Activated naive CD8-positive, alpha-beta T cell treated with anti-CD3 and anti-CD28 coated beads, Interleukin-2, amount 10 ng/mL, durations not matched to agents 7 days and 5 days (primary cell): ENCODE results near the gene CPZ. TPM values are rescaled to one million over a fixed set of nuclear protein-coding genes. Genes with fewer than 3 reads are reported as not detected.

ENCODE experiments used
- ATAC-seq: fragments of 150-1000 bp; cut with Tn5 transposase; one replicate; pipeline ENCODE4 v1.10.0; 2021; ENCODE audit warnings: low read depth, moderate library complexity
- POLR2A ChIA-PET: fragments of 350-600 bp; sonication (Branson Sonifier 250); formaldehyde crosslinking; loops from one replicate; lab custom pipeline; 2021; ENCODE audit warnings: antibody characterized with exemption; lab: Charles Lee
- DNase-seq: peaks from one replicate; pipeline ENCODE4 v3.0.0; 2021
- H3K27ac Mint-ChIP-seq: one replicate; pipeline ENCODE4 v1.8.0; 2022; ENCODE audit warnings: mild to moderate bottlenecking, mixed read lengths
- H3K27me3 Mint-ChIP-seq: one replicate; pipeline ENCODE4 v1.8.0; 2022; ENCODE audit warnings: mild to moderate bottlenecking, moderate library complexity, mixed read lengths
- H3K36me3 Mint-ChIP-seq: one replicate; pipeline ENCODE4 v1.8.0; 2021; ENCODE audit warnings: mild to moderate bottlenecking, mixed read lengths
- H3K4me1 Mint-ChIP-seq: one replicate; pipeline ENCODE4 v1.8.0; 2021; ENCODE audit warnings: mixed read lengths
- H3K4me3 Mint-ChIP-seq: one replicate; pipeline ENCODE4 v1.8.0; 2022; ENCODE audit warnings: mild to moderate bottlenecking, moderate library complexity, mixed read lengths
- H3K9me3 Mint-ChIP-seq: one replicate; pipeline ENCODE4 v1.8.0; 2021; ENCODE audit warnings: mixed read lengths
- total RNA-seq, 2 experiments: library from RNA; stranded (reverse); gene quantifications; one replicate each; pipeline ENCODE4 v1.2.3, GENCODE V29; 2021

CPZ gene
- total RNA-seq, 2 experiments from 2014 or later, result not detected

DNA sequence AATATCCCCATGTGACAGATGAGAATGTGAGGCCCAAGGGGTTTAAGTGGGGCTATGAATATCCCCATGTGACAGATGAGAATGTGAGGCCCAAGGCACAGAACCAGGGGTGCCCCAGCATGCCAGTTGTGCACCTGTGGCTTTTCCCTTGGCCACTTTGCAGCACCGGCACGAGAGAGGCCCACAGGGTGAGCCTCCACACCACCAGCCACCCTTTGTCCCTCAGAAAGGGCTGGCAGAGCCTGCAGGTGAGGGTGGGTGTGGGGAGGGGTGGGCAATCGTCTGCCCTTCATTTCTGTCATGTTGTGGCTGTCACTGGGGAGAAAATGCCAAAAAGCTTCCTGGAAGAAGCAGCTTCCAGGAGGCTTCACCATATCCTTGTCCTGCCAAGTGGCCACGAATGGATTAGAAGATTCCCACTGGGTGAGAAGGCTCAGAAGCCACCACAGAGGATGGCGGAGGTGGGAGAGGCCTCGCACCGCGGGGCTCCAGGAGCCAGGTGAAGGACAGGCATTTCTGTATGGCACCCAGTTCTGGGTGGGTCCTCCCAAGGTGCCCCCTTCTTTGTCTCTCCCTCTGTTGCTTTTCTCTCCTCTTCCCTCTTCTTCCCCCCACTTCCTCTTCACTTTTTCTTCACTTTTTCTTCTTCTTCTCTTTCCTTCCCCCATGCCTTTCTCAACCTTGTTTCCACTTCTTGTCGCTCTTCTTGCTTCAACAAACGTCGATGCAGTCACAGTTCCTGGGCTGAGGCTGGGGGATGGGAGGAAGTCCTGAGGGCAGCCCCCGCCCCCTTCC is 12.8 kb upstream of the CPZ start:
- DNase-seq (no peak), ATAC-seq (no peak)
- H3K9me3 Mint-ChIP-seq, result no peaks in the 10 kb centered on the region
- POLR2A ChIA-PET, result no interaction called here
- H3K27me3 Mint-ChIP-seq, result peaks cover 2% of the 10 kb centered on the region
- no peaks in the 10 kb centered on the region for H3K36me3 Mint-ChIP-seq
- H3K4me3 Mint-ChIP-seq, result no peak overlapping the region
- H3K4me1 Mint-ChIP-seq, result no peaks in the 10 kb centered on the region
- H3K27ac Mint-ChIP-seq, result no peak overlapping the region

DNA sequence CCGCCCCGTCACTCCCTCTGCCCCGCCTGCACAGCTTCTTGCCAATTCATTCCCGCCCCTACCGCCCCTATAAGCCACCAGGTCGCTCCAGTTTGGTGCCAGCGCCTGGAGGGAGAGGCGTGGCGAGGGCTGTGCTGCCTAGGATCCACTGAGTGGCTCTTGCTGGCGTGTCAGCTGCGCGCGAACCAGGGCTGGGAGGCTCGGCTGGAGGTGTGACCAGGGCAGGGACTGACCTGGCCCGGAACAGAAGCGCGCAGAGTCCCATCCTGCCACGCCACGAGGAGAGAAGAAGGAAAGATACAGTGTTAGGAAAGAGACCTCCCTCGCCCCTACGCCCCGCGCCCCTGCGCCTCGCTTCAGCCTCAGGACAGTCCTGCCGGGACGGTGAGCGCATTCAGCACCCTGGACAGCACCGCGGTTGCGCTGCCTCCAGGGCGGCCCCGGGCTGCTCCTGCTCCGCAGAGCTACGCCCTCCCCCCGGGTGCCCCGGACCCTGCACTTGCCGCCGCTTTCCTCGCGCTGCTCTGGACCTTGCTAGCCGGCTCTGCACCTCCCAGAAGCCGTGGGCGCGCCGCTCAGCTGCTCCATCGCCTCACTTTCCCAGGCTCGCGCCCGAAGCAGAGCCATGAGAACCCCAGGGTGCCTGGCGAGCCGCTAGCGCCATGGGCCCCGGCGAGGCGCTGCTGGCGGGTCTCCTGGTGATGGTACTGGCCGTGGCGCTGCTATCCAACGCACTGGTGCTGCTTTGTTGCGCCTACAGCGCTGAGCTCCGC is 12.1 kb upstream of the CPZ start, which contains the start of gene GPR78:
Gene GPR78 (plus strand): TSS at position 72 of the 773 bp plus-strand sequence. CDS start 591 bp downstream, at position 663.
- DNase-seq (peak; percentile 80), ATAC-seq (peak; percentile 86)
- POLR2A ChIA-PET, result no interaction called here
- Mint-ChIP-seq H3K4me3 (no peak within 1 kb of the TSS), H3K4me1 (no peaks in the 10 kb centered on the region), H3K27ac (no peak within 1 kb of the TSS), H3K9me3 (no peaks in the 10 kb centered on the region), H3K36me3 (no peaks in the 10 kb centered on the region), H3K27me3 (peaks cover 2% of the 10 kb centered on the region)

DNA sequence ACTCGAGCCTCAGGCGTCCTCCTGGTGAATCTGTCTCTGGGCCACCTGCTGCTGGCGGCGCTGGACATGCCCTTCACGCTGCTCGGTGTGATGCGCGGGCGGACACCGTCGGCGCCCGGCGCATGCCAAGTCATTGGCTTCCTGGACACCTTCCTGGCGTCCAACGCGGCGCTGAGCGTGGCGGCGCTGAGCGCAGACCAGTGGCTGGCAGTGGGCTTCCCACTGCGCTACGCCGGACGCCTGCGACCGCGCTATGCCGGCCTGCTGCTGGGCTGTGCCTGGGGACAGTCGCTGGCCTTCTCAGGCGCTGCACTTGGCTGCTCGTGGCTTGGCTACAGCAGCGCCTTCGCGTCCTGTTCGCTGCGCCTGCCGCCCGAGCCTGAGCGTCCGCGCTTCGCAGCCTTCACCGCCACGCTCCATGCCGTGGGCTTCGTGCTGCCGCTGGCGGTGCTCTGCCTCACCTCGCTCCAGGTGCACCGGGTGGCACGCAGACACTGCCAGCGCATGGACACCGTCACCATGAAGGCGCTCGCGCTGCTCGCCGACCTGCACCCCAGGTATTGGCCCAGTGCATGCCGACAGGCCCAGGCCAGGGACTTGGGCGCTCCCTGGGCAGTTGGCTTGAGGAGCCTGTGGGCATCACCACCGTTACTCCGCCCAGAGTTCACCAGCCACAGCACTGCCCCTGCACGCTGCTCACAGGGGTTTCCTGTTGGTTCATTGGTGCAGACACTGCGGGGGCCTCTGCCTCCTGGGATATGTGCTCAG is 11.3 kb upstream of the CPZ start:
- ATAC-seq, result no peak
- Mint-ChIP-seq H3K9me3 (no peaks in the 10 kb centered on the region), H3K27ac (no peak overlapping the region), H3K36me3 (no peaks in the 10 kb centered on the region), H3K4me3 (no peak overlapping the region), H3K4me1 (no peaks in the 10 kb centered on the region), H3K27me3 (peaks cover 2% of the 10 kb centered on the region)
- POLR2A ChIA-PET, result no interaction called here
- DNase-seq, result peak; percentile 13

DNA sequence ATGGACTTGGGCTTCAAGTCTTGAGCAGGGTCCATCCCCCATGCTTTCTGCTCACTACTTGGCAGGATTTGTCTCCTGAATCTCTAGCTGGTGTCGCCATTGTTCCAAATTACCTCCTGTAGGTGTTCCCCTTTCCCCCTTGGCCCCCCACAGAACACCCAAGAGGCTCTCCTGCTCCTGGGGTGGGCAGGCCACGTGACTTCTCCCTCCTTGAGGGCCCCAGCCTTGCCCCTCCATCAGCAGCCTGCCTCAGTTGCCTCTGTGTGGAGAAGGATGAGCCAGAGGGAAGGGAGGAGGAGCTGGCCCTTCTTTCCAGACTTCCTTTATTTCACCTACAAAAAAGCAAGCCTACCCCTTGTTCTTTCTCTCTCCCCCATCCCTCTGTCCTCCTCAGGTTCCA is 10.5 kb upstream of the CPZ start:
- no peak overlapping the region for H3K27ac Mint-ChIP-seq
- no peak for ATAC-seq
- no peak for DNase-seq
- peaks cover 2% of the 10 kb centered on the region for H3K27me3 Mint-ChIP-seq
- no peak overlapping the region for H3K4me3 Mint-ChIP-seq
- POLR2A ChIA-PET, result no interaction called here
- H3K36me3 Mint-ChIP-seq, result no peaks in the 10 kb centered on the region
- no peaks in the 10 kb centered on the region for H3K4me1 Mint-ChIP-seq
- H3K9me3 Mint-ChIP-seq, result no peaks in the 10 kb centered on the region

DNA sequence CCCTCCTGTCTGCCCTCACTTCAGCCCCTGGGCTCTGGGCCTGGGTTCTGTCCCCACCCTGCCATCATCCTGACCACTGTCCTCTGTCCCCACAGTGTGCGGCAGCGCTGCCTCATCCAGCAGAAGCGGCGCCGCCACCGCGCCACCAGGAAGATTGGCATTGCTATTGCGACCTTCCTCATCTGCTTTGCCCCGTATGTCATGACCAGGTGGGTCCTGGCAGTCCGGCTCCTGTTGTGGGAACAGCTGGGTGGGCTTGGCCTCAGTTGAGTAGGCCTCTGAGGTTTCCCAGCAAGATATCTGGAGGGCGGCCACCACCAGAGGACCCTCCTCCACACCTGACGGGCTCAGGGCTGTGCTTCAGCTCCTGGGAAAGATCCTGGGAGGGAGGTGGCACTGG is 10.1 kb upstream of the CPZ start:
- H3K4me3 Mint-ChIP-seq, result no peak overlapping the region

DNA sequence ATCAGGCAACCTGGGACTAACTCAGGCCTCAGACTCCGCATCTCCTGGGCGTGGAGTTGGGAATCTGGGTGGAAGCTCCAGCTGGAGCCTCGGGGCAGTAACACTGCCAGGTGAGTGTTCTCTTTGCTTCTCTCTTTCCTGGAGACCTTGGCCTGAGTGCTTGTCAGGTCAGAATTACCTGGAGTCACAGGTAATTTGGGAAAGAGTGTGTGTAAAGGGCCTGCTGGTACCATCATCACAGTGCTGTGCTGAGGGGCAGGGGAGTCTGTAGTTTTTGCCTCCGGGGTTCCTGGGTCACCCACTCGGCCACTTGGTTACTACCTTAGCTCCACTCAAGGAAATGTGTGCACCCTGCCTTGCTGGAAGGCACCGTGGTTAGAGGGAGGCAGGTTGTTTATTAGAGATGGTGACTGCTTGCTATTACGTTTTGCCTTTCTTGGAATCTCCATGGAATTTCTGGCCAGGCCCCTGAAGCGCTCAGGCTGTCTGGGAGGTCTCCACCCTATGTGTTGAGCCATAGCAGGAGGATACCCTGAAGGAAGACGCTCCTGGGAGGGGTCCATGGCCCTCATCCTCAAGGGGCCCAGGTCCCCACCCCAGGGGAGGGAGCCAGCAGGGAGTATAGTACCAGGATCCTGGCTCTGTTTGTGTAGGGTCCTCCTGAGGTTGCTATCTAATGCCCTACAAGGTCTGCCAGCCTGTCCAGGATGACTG is 9.5 kb upstream of the CPZ start:
- no peak for ATAC-seq
- Mint-ChIP-seq H3K36me3 (no peaks in the 10 kb centered on the region), H3K27me3 (peaks cover 2% of the 10 kb centered on the region), H3K9me3 (no peaks in the 10 kb centered on the region), H3K27ac (no peak overlapping the region), H3K4me1 (no peaks in the 10 kb centered on the region), H3K4me3 (no peak overlapping the region)
- no peak for DNase-seq
- POLR2A ChIA-PET, result no interaction called here

More for the DNA sequence above, 10.1 kb upstream of the CPZ start:
- Mint-ChIP-seq H3K9me3 (no peaks in the 10 kb centered on the region), H3K27ac (no peak overlapping the region), H3K4me1 (no peaks in the 10 kb centered on the region), H3K36me3 (no peaks in the 10 kb centered on the region), H3K27me3 (peaks cover 2% of the 10 kb centered on the region)
- POLR2A ChIA-PET, result no interaction called here
- DNase-seq, result no peak
- no peak for ATAC-seq

DNA sequence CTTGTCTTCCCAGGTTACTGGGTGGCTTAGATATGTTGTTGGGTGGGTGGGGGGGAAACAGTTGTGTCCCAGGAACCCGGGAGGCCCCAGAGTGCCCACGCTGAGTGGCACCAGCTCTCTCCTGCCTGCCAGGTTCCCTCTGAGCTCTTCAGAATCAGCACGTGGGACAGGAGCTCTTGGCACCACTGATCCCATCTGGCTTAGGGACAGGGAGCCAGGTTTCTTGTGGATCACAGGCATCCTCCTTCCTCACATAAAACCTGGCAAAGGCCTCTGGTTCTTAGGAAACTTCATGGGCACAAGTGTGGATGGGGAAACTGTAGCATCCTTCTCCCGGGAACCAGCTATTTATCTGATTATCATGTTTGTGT is 8.9 kb upstream of the CPZ start:
- ATAC-seq (no peak), DNase-seq (no peak)
- Mint-ChIP-seq H3K36me3 (no peaks in the 10 kb centered on the region), H3K27me3 (peaks cover 2% of the 10 kb centered on the region), H3K27ac (no peak overlapping the region), H3K4me1 (no peaks in the 10 kb centered on the region), H3K9me3 (no peaks in the 10 kb centered on the region), H3K4me3 (no peak overlapping the region)
- POLR2A ChIA-PET, result no interaction called here

DNA sequence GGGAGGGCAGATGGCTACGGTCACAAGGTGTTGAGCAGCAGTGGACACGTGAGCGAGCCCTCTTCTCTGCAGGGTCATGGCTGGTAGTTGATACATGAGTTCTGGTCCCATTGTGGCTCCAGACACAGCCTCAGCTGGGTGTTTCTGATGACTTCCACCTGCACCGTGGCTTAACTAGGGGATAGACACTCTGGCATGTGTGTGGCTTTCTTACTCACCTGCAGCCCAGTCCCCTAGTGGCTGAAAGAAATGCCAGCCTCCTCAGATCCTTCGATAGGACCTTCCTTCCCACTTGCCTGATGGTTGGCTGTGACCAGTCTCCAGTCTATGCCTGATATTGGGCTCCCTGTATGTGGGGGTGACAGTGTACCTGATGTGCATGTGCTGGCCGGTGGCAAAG is 7.4 kb upstream of the CPZ start:
- H3K27me3 Mint-ChIP-seq, result no peaks in the 10 kb centered on the region
- DNase-seq, result no peak
- POLR2A ChIA-PET, result no interaction called here

DNA sequence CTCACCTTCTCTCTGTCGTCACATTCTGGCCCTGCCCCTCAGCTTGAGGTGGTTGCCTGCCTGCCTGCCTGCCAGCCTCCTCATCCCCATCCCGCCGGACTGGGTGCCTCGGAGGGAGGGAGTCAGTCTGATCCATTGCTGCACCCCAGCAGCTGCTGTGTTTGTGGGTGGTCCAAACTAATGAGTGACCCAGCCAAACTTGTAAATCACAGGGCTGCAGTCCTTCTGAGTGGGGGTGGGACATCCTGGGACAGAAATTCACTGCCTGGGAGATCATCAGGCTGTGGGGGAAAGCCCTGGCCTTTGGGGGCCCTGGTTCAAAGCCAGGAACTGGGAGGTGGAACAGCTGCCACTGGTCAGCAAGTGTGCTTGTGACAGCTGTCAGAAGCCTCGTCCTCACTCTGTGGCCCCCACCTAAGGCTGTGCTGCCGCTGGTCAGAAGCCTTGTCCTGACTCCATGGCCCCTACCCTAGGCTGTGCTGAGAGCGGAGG is 6.8 kb upstream of the CPZ start:
- POLR2A ChIA-PET, result no interaction called here
- no peaks in the 10 kb centered on the region for H3K36me3 Mint-ChIP-seq
- peaks cover 3% of the 10 kb centered on the region for H3K27me3 Mint-ChIP-seq
- DNase-seq (no peak), ATAC-seq (no peak)
- no peaks in the 10 kb centered on the region for H3K9me3 Mint-ChIP-seq
- H3K27ac Mint-ChIP-seq, result no peak overlapping the region
- no peak overlapping the region for H3K4me3 Mint-ChIP-seq
- no peaks in the 10 kb centered on the region for H3K4me1 Mint-ChIP-seq

More for the DNA sequence above, 7.4 kb upstream of the CPZ start:
- no peak for ATAC-seq
- H3K9me3 Mint-ChIP-seq, result no peaks in the 10 kb centered on the region
- no peaks in the 10 kb centered on the region for H3K4me1 Mint-ChIP-seq
- no peak overlapping the region for H3K27ac Mint-ChIP-seq
- H3K4me3 Mint-ChIP-seq, result no peak overlapping the region
- H3K36me3 Mint-ChIP-seq, result no peaks in the 10 kb centered on the region

DNA sequence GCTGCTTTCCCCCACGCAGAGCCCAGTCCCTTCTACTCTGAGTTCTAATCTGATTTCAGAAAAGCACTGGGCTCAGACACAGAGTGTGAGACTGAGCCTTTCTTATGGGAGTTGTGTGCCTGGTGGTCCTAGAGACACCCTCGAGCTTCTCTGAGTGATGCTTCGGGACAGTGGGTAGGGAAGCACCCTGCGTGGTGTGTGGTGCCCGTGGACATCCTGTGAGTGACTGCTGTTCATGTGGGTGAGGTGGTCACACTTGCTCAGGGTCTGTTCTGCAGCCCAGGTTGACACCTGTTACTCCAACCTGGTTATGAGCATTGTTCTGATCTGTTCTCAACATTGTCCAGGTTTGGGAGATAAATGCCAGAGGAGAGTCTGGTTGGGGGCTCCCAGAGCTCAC is 6.3 kb upstream of the CPZ start:
- ATAC-seq (no peak), DNase-seq (no peak)
- Mint-ChIP-seq H3K4me3 (no peak overlapping the region), H3K27ac (no peak overlapping the region), H3K27me3 (peaks cover 5% of the 10 kb centered on the region), H3K9me3 (no peaks in the 10 kb centered on the region), H3K4me1 (no peaks in the 10 kb centered on the region), H3K36me3 (no peaks in the 10 kb centered on the region)
- POLR2A ChIA-PET, result no interaction called here

DNA sequence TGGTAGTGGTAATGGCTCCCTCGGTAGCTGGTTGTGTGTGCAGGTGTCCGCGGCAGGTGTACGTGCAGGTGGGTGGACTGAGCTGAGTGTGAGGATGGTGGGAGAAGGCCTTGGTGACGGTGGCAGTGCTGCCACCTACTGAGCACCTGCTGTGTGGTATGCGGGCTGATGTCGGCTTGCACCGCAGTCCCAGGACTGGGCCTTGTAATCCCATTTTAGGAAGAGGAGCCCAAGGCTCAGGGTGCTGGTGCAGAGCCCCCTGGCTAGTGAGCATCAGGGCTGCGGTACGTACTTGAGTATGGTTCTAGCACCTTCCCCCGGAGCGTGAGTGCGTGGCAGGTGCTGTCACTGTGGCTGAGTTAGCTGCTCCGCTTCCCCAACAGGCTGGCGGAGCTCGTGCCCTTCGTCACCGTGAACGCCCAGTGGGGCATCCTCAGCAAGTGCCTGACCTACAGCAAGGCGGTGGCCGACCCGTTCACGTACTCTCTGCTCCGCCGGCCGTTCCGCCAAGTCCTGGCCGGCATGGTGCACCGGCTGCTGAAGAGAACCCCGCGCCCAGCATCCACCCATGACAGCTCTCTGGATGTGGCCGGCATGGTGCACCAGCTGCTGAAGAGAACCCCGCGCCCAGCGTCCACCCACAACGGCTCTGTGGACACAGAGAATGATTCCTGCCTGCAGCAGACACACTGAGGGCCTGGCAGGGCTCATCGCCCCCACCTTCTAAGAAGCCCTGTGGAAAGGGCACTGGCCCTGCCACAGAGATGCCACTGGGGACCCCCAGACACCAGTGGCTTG is 5.7 kb upstream of the CPZ start:
- Mint-ChIP-seq H3K27ac (no peak overlapping the region), H3K4me3 (no peak overlapping the region), H3K36me3 (no peaks in the 10 kb centered on the region), H3K4me1 (no peaks in the 10 kb centered on the region), H3K27me3 (peaks cover 10% of the 10 kb centered on the region), H3K9me3 (no peaks in the 10 kb centered on the region)
- POLR2A ChIA-PET, result no interaction called here
- ATAC-seq, result no peak
- no peak for DNase-seq

DNA sequence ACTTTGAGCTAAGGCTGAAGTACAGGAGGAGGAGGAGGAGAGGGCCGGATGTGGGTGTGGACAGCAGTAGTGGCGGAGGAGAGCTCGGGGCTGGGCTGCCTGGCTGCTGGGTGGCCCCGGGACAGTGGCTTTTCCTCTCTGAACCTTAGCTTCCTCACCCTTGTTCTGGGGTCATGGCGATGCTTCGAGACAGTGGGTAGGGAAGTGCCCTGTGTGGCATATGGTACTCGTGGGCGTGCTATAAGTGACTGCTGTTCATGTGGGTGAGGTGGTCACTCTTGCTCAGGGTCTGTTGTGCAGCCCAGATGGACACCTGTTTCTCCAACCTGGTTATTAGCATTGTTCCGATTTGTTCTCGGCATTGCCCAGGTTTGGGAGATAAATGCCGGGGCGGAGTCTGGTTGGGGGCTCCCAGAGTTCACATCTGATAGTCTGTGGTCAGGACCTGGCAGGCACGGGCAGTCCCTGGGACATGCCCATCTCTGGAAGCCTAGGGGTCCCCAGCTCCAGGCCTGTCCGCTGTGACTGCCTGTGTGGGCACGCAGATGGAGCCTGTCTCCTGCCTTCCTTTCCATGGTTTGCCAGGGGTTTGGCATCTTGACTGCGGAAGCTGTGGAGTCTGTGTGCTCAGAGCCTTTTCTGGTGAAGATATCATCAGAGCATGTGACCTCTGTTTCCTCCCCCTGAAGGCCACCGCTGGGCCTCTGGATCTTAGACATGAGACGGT is 4.9 kb upstream of the CPZ start:
- Mint-ChIP-seq H3K4me3 (no peak overlapping the region), H3K27ac (no peak overlapping the region), H3K27me3 (peaks cover 11% of the 10 kb centered on the region), H3K9me3 (no peaks in the 10 kb centered on the region), H3K36me3 (no peaks in the 10 kb centered on the region), H3K4me1 (no peaks in the 10 kb centered on the region)
- POLR2A ChIA-PET, result no interaction called here
- ATAC-seq (no peak), DNase-seq (no peak)
